Activated CD8-positive, alpha-beta memory T cell treated with anti-CD3 and anti-CD28 coated beads, Interleukin-2, amount 50 U/mL, for 1 hour (primary cell): Measurements from ENCODE around the gene USP37.
"Not testable (repeated sequence)": the region's sequence is repeated elsewhere in the genome, so short reads cannot be mapped to it uniquely, and the experiment has no call there.

Experiments
- DNase-seq: peaks from one replicate; pipeline ENCODE4 v3.0.0-alpha.2; 2020; ENCODE audit errors: extremely low read depth

The USP37 gene

DNA sequence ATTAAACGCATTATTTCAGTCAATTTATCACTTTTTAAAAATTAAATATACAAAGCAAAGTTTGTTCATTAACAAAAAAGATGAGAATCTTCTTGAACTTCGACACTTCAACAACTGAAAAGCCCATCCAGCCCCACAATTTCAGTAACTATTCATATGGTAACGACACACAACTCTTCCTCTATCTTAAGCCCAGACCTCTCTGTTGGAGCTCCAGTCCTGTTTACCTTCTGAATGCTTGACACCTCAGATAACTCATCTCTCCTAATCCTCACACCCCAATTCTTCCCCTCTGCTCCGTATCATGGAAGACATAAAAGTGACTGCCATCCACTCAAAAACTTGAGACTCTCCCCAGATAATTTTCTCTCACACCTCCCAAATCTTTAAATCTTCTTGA, 12.6 kb downstream of the USP37 start:
- no peak for DNase-seq

DNA sequence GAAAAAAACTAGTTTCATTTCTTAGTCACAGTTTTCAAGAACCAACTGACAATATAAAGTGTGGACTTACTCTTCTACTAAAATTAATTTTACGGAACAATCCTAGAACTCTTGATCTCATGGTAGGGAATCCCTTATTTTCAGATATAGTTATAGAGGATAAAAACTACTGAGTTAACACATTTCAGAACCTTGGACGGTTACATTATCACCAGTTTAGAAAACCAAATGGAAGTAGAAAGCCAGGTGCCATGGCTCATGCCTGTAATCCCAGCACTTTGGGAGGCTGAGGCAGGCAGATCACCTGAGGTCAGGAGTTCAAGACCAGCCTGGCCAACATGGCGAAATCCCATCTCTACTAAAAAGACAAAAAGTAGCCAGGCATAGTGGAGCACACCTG, 13.9 kb downstream of the USP37 start:
- not testable (repeated sequence) for DNase-seq

DNA sequence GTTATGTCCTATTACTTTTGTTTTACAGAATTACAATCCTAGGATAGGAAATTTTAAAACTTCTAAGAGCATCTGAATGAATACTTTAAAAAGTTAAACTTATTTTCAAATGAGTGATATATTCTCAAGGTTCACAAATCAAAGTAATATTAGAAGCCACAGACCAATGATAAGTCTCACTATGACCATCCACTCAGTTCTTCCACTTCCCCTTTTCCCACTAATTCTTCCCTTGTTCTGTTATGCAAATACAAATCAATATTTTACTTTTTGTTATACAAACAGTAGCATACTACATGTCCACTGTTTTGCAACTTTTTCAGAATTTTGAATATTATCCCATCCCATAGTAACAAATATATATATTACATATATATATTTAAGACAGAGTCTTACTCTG, 20.2 kb downstream of the USP37 start:
- DNase-seq: no peak

DNA sequence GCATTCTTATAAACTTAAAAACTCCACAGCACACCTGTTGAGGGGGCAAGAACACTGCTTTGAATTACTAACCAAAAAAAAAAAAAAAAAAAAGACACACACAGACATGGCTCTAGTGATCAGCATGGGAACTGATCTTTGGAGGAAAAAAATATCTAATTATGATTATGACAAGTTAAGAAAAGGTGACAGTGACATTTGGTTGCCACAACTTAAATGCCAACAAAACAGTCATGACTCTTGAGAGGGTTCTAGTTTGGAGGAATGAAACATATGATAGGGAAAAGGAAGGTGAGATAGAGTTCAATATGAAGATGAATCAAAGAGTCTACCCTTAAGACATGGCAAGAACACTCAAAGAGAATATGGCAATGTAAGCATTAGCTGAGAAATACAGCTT, 20.6 kb downstream of the USP37 start:
- no peak for DNase-seq

DNA sequence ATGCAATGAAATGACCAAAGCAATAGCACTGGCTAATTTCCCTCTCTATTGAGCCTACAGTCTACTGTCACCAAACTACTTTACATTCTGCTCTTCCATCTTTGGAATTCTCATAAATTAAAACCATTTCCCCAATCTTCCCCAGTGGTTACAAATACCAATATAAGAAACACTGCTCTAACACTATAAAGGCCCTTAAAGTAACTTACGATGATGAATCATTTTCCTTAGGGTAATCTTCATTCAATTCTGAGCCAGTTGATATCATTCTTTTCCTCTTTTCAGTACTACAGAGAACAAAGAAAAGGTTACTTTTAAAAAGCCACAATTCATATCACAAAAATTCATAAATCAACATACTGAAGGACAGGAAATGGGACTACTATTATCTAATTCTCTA, 22.1 kb downstream of the USP37 start:
- DNase-seq: no peak

DNA sequence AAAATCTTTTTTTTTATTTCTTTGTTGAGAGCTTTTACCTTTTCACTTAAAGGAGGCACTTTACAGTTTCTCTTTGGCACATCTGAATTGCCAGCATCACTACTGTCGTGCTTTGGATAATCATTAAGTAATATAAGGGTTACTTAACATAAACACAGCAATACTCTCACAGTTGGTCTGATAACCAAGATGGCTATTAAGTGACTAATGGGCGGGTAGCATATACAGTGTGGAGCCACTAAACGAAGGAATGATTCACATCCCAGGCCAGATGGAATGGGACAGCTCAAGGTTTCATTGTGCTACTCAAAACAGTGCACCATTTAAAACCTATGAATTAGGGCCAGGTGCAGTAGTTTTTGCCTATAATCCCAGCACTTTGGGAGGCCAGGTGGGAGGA, 28.1 kb downstream of the USP37 start:
- DNase-seq: no peak

DNA sequence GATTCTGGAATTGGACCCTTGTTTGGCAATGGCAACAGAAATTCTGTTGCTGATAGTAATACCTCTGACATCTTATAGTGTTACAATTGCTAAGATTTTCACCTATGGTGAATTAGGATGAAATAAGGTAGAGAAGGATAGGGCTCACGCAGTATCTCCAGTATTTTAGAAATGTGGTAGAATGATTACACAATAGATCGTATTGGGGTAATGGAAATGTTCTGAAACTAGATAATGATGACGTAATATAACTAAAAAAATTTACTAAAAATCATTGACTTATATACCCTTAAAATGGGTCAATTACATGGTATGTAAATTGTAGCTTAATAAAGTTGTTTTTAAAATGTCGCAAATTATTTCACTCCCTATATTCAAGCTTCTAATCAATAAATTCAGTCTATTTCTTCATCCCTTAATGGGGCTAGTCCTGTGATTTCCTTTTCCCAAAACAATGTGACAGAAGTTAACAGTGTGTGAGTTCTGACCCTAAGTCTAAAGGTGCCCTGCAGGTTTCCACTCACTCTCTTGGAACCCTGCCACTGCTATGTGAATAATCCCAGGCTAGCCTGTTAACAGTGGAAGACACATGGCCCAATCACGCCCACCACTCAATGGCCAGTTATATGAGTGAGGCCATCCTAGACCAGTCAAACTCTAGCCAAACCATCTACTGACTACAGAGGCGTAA, 31.2 kb downstream of the USP37 start:
- DNase-seq: no peak

DNA sequence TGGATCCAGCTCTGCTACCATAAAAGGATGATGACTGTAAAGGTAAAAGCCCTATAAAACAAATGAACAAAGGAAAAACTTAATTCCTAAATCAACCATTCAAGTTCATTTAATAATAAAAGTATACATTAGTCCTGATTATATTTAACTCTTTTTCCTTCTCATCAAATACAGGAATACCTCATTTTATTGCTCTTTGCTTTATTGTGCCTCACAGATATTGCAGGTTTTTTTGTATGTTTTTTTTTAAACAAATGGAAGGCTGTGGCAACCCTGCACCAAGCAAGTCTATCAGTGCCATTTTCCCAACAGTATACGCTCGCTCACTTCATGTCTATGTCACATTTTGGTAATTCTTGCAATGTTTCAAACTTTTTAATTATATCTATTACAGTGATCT, 38.2 kb downstream of the USP37 start:
- no peak for DNase-seq

DNA sequence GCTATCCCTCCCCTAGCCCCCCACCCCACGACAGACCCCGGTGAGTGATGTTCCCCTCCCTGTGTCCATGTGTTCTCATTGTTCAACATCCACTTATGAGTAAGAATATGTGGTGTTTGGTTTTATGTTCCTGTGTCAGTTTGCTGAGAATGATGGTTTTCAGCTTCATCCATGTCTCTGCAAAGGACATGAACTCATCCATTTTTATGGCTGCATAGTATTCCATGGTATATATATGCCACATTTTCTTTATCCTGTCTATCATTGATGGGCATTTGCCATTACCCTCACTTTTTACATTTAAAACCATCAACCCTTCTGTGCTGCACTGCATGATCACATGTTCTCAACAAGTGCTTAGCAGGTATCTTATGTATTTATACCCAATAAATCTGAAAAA, 39.7 kb downstream of the USP37 start:
- DNase-seq: not testable (repeated sequence)

DNA sequence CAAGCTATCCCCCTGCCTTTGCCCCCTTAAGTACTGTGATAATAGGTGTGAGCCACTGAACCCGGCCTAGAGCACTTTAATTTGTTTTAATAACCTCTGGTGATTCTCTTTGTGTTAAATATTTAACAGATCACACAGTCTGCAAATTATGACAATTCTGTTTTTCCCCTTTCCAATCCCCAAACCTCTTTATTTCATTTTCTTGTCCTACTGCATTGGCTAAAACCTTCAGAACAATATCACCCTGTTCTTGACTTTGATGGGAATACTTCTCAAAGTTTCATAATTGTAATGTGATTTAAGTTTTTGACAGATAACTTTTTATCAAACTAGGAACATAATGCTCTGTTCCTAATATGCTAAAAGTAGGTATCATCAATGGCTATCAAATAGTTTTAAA, 44.5 kb downstream of the USP37 start:
- DNase-seq: no peak

DNA sequence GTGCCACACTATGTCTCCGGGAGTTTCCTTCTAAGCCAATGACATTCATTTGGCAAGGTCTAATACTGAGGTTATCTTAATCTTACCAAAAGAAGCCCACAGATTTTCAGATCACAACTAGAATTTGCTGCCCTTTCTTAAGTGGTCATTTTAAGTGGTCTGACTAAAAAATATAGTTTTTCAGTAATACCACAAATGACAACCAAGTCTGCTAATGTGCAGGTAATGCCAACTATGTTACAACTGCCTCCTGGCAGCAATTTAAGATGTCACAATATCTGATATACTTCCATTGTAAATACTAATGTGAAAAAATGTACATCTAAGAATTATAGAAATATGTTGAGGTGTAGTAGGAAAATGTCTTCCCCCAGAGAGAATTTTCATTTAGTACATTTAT, 49.3 kb downstream of the USP37 start:
- no peak for DNase-seq

DNA sequence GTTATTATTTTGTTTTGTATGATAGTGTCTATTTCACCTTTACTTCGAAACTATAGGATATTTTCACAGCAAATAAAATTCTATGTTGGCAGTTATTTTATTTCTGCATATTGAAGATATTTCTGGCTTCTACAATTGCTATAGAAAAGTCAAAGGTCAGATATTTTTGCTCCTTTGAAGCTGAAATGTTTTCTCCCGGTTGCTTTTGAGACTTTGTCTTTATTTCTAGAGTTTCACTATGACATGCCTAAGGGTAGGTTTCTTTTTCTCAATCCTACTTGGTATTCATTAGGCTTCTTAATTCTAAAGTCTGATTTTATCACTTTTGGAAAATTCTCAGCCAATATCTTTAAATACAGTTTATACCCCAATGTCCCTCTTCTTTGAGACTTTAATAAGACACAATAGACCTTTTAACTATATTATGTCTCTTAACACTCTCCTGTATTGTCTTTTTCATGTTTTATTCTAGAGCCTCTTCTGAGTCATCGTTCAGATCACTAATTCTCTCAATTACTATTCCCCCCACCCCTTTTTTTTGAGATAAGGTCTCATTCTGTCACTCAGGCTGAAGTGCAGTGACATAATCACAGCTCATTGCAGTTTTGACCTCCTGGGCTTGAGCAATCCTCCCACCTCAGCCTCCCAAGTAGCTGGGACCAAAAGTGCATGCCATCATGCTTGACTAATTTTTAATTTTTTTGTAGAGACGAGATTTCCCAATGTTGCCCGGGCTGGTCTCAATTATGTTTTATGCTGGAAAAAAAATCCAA, 50.5 kb downstream of the USP37 start:
- no peak for DNase-seq

DNA sequence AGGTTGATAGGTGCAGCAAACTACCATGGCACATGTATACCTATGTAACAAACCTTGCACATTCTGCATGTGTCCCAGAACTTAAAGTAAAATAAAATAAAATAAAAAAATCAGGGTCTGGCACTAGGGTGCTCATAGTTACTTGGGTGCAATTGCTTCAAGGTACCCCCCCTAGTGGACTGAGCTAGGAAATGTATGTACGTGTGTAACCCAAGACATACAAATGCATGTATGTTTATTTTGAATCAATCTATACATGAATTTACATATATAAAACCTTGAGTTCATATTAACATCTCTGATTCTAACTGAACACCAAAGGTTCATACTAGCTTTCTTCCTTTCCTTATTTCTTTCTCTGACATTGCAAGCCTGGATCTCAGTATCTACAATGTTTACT, 51.5 kb downstream of the USP37 start:
- DNase-seq: no peak

DNA sequence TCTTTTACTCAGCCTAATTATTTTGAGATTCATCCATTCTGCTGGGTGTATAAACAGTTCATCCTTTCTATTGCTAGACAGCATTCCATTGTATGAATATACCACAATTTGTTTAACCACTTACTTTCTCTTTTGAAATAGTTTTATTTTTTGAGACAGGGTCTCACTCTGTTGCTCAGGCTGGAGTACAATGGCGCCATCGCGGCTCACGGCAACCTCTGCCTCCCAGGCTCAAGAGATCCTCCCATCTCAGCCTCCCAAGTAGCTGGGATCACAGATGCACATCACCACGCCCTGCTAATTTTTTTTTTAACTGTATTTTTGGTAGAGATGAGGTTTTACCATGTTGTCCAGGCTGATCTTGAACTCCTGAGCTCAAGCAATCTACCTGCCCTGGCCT, 54.5 kb downstream of the USP37 start:
- no peak for DNase-seq

DNA sequence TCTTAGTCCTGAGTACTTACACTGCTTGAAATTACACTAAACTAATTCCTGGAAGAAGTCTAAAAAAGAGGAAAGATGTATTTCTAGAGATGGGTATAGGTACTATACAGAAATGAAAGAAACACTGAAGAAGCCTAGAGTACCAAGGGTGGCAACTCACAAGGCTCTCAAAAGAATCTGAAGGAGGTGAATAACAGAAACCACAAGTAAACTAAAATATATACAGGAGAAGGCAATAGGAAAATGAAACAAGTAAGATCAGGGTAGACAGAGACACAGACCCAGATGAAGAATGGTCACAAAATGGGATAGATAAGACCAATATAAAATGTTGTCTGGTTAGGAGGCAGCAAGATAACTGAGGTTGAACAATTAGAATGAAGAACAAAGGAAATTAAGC, 59.9 kb downstream of the USP37 start:
- no peak for DNase-seq

DNA sequence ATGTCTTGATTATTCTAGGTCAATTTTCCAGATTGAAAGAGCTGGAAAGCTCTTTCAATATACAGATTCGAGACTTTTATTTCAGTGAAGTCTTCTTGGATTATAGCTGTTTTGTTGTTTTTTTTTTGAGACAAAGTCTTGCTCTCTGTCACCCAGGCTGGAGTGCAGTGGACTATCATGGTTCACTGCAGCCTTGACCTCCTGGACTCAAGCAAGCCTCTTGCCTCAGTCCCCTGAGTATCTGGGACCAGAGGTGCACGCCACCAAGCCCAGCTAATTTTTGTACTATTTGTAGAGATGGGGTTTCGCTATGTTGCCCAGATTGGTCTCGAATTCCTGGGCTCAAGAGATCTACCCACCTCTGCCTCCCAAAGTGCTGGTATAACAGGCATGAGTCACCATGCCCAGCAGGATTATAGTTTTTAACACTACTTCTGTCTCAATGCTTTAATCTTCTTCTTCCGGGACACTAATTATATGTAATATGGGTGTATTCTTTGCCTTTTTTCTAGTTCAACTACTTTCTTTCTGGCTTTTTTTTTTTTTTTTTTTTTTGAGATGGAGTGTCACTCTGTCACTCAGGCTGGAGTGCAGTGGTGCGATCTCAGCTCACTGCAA, 62.3 kb downstream of the USP37 start:
- no peak for DNase-seq

DNA sequence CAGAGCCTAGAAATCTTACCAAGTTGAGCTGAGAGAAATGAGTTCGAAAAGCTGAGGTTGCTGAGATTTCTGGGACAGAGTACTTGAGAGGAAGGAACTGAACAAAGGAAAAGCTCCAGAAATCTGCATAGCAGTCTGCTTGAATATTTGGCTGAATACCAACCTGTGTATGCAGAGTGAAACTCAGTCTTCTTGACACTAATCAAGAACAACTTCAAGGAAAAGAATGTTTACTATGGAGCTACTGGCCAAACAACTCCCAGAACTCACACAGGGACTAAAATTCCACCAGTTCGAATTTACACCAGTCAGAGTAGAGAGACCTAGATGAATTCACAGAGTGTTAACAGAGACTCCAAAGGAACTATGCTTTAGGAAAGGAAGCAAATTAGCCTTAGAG, 66.5 kb downstream of the USP37 start:
- no peak for DNase-seq

DNA sequence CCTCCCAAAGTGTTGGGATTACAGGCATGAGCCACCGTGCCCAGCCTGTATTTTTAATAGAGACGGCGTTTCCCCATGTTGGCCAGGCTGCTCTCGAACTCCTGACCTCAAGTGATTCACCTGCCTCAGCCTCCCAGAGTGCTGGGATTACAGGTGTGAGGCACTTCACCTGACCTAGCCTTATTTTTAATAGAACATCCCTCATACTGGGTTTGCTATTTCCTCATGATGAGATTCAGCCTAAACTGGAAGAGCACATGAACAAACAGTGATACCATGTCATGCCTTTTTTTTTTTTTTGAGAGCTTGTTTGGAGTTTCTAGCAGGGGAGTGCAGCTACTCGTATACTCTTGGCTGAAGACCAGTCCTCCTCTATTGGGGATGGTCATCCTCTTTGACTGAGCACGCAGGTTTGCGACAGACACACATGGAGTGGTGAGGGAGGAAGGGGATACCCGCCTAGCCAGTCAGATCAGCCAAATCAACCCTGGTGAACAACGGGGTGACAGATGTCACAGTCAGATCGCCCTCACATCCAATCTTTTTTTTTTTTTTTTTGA, 67.6 kb downstream of the USP37 start:
- no peak for DNase-seq

DNA sequence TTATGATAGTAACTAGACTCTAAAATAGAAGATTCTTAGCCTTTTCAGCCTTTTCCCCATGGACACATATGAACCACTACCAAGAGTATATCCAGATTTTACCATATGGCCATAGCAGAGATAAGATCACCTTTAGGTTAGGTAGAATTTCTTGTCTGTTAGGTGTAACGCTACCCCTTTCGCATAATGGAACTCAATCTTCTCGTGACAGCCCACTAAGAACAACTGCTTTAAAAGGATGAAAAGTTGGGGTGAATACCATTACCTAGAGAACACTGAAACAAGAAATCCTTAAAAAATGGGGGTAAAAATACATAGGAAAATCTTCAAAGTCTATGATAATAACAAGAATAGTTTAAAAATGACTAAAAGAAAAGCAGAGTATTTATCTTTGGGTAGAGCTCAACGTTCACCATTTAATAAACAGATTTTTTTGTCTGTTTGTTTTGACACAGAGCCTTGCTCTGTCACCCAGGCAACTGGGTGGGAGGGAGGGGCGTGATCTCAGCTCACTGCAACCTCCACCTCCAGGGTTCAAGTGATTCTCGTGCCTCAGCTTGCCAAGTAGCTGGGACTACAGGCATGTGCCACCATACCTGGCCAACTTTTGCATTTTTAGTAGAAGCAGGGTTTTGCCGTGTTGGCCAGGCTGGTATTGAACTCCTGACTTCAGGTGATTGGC, 82.0 kb downstream of the USP37 start:
- DNase-seq: no peak

DNA sequence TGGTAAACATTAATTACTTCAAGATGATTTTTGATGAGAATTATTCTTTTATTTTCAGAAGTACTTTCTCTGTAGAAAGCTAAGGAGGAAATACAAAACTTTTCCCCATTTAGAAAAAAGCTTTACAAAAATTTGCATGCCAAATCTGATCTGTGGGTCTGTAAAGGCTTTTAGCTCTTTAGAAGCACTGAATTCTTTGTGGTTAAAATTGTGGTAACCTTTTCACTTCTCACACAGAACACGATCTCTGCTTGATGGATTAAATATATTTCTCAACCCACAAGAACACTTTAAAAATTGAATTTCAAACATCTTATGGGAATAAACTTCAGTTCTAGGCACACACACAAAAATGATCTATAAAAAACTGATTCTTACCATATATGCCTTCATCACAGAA, 85.5 kb downstream of the USP37 start:
- no peak for DNase-seq

DNA sequence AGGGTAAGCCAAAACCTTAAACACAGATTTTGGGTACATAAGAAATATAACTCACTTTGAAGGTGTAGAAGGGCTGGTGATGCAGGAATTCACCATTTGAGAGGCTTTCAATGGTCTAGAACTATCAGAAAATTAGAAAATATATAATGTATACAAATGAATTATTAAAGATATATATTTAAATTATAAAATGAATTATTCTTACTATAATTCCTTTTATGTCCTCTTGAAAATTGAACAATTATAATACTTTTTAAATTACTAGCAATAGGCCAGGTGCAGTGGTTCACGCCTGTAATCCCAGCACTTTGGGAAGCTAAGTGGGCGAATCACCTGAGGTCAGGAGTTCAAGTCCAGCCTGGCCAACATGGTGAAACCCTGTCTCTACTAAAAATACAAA, 88.6 kb downstream of the USP37 start:
- DNase-seq: no peak

DNA sequence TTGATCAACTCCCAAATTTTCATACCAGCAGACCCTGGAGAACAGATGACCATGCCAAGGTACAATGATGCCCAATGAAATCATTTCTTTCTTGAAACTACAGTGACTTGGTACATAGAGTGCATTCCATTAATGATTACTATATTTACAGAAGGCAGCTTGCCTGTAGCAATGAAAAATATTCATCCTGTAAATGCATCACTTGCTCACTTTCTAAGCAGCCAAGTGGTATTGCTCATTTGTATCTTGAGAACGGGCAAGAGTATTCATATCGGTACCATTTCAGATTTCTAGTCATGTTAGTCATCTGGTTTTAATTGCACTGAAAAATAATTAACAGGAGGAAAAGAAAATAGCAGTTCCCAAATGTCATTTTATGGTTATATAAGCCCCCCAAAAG, 89.6 kb downstream of the USP37 start:
- no peak for DNase-seq
